Activated CD4-positive, alpha-beta T cell treated with anti-CD3 and anti-CD28 coated beads for 48 hours (primary cell): ENCODE results near the gene LSM3.
"Not testable (repeated sequence)": the region's sequence is repeated elsewhere in the genome, so short reads cannot be mapped to it uniquely, and the experiment has no call there.

Source experiments
- DNase-seq: peaks from one replicate; pipeline ENCODE4 v3.0.0-alpha.2; 2020

The LSM3 gene

DNA sequence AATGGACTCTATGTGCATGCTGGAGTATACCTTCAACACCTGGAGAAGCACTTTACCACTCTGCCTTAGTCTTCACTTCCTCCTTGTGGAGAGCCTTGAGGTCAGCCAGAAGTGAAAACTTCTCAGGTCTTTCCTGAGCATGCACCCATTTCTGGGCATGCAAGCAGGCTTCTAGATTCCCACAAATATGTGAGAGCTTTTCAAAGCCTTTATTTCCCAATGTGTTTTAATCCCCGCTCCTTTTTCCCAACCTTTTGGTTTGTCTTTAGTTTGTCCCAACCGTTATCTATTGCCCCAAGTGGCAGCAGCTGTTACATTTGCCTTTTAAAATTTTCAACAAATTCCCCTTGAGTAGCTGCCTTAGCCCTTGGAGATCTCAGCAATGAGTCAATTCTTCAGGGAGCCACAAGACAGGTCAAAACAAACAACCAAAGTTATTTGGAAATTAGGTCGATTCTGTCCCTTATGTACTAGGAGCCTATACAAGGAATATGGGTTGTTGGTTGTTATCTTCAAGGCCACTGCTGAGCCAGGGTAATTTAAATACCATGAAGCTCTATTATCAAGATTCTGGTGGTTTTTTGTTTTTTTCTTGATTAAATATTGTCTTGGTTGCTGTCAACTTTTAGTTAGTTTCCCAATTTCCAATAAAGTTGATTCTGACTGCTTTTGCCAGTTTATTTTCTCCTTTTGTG lies 44.4 kb downstream of the LSM3 start:
- DNase-seq: no peak

DNA sequence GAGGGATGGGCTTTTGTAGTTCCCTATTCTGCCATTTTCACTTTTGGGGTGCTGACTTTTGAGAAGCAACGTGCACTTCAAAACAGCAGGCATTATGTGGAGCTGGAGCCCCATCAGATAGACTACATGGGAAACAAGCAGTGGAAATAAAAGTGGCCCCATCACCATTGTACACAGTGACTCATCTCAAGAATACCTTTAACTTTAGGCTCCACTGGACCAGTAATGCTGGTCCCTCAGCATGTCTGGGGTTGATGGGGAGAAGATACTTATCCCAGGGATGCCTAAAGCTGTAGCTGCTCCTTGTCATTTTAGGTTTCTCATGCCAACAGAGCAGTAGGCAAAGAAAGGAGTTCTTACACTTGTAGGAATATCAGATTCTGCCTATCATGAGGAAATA lies 45.0 kb downstream of the LSM3 start:
- no peak for DNase-seq

DNA sequence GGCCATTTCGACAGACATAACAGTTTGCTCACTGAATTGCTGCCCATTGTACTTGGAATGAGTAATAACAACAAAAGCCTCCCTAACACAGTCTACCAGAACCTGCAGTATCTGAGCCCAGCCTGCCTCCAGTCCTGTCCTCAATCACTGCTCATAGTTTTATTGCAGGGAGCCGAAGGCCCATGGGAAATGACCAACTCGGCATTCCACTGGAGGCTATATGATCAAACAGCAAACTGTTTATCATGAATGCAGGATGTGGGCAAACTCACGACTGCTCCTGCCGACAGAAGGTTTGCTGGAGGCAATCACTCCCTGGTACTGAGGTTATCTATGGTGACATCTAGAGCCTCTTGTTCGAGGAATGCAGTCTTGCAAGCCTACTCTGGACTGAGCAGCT lies 46.3 kb downstream of the LSM3 start:
- no peak for DNase-seq

DNA sequence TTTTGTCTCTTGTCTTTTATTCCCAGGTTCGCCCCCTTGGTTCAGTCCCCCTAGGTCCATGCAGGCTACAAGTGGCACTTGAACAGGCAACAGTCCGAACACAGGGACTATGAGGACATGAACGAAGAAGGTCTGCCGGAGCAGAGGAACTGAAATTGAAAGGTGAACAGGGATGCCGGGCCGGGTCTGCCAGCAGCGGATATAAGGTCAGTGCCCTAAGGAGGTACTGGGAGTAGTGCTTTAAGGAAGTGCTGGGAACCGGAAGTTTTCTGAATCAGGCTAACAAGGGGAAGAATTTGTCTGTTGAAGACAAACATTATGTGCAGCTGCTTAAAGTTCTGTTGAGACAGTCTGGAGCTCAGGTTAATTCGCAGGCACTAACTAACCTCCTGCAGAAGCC lies 46.8 kb downstream of the LSM3 start:
- DNase-seq: no peak

DNA sequence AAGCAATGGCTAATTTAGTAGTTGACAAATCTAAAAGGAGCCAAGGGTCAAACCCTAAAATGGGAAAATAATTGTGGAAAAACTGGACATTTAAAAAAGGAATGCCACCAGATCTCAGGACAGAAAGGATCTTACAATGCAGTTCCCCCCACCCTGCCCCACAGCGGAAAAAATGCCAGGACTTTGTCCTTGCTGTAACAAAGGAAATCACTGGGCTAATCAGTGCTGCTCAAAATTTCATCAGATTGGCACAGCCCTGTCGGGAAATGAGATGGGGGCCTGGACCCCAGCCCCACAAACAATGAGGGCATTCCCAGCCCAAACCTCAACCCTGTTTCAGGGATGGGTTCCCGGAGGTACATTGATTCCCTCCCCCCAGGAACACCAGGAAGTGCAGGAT lies 47.7 kb downstream of the LSM3 start:
- not testable (repeated sequence) for DNase-seq

DNA sequence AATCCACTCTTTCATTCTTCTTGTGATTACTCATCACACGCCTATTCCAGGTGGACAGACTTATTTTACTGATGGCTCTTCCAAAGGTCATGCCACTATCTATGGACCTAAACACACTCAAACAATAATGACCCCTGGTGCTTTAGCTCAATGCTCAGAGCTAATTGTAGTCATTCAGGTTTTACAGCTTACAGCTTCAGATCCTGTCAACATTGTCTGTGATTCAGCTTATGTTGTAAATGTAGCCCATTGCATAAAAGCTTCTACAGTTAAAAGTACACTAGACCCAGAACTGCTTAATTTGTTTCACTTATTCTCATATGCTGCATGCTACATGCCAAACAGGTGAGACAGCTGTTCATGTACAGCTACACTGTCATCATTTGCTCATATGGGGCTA lies 49.2 kb downstream of the LSM3 start:
- no peak for DNase-seq

DNA sequence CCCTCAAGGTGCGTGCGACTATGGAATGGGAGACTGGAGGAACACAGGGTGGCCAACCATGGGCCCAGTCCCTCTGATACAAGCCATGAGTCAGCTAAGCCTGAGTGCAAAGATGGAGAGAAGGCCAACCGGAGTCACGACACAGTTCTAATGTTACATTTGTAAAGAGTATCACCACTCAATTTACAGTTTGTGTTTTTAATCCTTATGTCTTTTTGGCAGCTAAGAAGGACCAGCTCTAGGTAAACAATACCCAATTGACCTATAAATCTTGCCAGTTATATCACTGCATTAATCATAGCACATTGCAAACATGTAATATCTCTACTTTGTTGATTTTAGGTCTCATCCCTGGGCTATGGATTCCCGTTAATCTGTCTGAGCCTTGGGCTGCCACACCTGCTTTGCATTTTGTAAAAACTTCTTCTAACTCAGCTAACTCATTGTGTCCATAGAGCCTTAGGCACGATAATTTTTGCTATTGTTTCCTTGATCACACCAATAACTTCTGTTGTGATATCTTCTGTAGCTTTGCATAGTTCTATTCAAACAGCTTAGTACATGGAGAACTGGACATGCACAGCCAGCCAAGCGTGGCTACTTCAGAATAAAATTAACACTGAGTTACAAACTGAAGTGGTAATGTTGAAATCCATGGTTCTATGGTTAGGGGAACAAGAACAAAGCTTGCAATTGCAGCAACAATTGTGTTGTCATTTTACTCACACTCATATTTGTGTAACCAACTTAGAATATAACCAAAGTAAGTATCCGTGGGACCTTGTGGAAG lies 50.3 kb downstream of the LSM3 start:
- DNase-seq: no peak

DNA sequence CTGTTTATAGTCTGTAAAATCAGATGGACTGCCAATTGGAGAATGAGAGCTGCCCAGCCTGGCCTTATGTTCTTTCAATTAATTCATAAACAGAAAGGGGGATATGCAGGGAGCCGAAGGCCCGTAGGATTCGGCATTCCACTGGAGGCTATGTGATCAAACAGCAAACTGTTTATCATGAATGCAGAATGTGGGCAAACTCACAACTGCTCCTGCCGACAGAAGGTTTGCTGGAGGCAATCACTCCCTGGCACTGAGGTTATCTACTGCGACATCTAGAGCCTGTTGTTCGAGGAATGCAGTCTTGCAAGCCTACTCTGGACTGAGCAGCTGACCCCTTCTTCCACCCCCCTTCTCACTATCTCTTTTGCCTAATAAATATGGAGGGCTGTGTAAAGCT lies 51.1 kb downstream of the LSM3 start:
- not testable (repeated sequence) for DNase-seq

DNA sequence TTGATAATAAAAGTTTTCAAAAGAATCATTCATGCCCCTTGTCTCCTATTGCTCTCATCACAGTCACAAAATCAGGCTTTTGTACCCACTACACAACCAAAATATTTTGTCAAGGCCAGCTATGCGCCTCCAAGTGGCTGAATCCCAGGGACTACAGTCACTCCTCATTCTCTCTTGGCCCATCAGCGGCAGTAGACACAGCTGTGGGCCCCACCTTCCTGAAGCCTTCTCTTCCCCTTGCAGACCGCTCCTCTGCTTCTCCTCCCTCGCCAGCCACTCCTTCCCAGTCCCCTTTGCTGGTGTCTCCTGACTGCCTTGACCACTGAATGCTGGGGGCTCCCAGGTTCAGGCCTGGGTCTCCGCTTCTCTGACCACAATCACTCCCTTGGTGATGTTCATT lies 52.1 kb downstream of the LSM3 start:
- no peak for DNase-seq

DNA sequence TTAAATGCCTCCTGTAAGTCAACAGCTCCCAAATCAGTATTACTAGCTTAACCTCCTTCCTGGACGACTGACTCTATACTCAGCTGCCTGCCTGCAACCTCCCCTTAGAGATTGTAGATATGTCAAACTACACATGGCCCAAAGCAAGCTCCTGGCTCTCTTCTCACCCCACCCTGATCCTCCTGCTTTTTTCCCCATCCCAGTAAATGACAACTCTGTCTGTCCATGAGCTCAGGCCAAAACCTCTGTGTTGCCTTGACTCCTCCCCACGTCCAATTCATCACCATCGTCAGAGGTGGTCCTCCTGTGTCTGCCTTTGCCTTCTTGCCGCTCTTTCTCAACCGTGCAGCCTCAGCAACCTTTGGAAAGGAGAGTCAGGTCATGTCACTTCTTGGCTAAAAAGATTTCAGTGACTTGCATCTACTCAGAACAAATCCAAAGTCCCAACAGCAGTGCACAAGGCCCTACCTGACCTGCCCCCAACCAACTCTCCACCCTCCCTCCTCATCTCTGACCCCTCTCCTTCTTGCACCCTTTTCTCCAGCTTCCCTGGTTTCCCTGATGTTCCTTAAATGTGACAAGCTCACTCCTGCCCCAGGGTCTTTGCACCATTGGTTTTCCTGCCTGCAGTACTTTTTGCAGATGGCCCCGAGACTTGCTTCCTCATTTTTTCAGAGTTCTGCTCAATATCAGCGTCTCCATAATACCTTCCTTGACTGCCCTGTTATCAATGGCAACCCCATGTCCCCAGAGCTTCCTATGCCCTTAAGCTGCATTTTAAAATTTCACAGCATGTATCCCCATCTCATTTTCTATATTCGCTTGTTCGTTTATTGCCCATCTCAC lies 52.8 kb downstream of the LSM3 start:
- DNase-seq: no peak

DNA sequence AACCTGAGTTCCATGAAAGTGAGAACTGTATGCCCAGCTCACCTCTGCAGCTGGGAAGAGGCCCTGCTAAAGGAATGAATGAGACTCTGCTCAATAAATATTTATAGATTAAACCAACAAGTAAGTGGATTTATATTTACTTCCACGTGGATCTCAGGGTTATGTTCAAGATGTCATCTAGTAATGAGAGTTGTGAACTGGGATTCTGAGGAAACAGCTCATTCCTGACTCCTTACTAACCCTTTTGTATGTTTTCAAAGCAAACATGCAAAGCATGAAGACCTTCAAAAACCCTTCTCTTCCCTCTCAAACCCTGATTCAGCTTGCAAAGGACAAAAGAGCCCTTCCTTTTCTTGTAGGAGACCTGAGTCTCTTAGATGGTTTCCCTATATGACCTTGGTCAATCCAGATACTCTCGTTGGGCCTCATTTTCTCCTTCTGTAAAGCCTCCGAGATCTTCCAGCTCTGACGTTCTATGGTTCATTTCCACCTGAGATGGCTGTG lies 53.4 kb downstream of the LSM3 start:
- no peak for DNase-seq

DNA sequence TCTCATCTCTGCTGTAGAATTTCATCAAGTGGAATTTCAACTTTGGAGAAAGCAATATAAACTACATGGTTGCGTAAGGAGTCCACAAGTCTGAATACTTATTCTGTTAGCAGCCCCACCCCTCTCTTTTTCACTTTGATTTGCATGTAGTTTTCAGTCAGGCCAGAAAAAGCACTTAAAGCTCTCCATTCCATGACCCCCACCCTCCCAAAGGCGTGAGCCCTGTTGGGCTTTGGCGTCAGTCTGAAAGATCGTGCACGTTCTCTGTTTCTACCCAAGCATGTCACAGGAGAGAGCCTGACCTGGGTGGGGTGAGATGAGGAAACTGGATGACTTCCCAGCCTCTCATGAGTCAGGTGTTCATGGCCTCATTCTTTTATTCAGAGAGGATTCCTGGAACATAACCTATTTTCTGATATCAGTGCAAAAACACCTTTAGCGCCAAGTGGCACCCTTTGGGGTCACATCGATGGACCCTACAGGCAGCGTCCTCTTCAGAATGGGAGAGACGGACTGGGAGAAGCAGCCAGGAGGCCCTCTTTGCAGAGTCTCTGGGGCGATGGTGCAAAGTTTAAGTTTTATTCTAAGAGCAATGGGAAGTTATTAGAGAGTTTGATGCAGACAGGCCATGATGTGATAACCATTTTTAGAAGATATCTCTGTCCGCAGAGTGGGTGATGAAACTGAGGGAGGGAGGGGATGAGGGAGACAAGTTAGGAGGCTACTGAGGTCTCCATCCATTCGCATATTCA lies 55.8 kb downstream of the LSM3 start:
- no peak for DNase-seq

DNA sequence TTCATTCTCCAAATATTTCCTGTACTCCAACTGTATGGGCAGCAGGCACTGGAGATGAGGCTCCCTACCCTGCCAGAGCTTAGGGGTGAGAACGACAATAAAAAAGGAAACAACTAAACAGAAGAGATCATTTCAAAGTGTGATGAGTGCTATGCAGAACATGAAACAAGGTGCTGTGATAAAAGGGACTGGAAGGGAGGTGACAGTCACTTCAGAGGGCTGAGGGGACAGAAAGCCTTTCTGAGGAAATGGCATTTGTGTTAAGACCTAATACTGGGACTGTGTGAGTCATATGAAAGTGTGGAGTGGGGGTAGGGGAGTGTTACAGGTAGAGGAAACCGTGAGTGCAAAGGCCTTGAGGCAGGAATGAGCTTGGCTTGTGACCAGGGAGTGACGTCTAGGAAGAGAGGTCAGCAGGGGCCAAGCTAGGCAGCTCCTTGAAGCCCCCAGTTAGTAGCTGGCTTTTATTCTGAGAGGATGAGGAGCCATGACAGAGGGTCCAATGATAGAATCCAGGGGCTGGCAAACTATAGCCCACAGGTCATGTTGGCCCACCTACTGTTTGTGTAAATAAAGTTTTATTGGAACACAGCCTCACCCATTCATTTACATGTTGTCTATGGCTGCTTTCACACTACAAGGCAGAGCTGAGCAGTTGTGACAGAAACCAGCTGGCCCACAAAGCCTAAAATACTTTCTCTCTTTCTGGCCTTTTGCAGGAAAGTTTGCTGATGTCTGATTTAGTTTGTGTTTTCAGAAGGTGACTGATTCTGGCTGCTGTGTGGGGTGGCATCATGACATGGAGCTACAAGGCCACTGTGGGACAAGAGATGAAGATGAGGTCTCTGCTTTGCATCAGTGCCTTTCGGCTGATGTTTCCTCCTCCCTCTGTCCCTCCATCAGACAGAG lies 56.6 kb downstream of the LSM3 start:
- peak; percentile 25 for DNase-seq

DNA sequence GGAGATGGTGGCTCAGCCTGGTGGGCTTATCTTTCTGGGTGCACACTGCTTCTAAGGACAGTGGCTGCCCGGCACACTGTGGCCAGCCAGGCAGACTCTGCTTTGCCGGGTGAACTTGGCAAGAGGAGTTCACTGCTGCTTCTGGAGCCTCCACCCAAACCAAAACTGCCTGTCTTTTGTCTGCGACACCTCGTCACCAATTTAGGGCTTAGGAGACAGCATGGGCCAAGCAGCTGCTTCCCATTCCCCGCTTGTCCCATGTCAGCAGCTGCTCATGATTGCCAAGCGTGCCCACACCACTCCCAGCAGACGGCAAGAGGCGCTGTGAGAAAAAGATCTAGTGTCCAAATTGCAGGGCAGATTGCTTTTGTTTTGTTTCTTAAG lies 57.3 kb downstream of the LSM3 start:
- DNase-seq: no peak

DNA sequence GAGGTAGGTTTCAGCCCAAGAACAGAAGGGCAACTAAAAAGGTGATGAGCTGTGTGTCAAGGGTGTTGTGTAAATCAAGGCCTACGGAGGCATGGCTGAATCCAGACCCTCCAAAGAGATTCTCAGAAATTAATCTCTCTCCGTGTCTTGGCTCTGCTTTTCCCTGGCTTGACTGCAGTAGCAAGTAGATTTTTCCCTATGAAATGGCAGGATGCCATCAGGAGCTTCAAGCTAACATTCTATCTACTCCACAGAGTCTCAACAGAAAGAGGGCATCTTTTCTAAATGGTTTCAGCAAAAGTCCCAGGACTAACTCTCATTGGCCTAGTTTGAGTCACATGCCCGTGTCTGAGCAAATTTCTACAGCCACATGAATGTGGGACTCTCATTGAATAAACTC lies 58.3 kb downstream of the LSM3 start:
- DNase-seq: no peak

DNA sequence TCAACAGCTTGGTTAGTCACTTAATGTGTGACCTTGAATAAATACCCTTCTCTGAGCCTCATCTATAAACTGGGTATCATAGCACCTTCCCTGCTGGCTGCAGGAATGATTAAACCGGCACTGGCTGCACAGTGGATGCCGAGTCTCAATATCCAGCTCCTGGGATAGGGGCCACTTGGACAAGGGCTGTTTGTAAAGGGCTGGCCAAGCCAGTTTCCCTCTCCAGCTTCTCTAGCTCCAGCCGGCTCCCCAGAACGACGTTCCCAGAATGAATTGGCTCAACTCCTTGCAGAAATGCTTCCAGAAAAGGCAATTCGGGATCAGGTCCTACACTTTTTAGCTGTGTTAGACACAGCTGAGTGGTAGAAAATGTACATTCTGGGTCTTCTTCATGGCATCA lies 58.8 kb downstream of the LSM3 start:
- DNase-seq: no peak

DNA sequence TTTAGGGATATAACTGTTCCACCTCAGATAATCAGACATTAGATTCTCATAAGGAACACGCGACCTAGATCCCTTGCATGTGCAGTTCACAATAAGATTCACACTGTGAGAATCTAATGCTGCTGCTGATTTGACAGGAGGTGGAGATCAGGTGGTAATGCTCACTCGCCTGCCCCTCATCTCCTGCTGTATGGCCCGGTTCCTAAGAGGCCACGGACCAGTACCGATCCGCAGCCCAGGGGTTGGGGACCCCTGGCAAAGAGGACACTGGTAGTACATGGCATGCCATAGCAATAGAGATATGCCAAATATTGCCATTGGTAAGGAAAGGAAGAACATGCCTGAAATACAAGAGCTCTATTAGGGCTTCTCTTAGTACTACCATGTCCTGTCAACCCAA lies 59.7 kb downstream of the LSM3 start:
- no peak for DNase-seq

DNA sequence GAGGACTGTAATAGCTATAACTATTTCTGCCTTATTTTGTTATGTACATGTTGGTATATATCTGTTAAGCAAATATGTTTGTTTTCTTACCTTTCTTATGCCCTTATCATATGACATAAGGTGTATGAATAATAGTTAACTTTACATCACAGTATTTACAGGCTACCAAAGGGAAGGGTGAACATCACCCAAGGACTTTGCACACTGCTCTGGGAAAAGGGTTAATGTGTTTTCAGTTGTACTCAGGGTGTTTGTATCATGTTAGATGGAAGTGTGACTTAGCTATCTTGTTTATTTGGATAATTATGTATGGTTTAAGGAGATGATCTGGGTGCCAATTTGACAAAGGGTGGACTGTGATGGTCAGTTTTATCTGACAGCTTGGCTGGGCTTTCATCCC lies 60.3 kb downstream of the LSM3 start:
- DNase-seq: no peak

DNA sequence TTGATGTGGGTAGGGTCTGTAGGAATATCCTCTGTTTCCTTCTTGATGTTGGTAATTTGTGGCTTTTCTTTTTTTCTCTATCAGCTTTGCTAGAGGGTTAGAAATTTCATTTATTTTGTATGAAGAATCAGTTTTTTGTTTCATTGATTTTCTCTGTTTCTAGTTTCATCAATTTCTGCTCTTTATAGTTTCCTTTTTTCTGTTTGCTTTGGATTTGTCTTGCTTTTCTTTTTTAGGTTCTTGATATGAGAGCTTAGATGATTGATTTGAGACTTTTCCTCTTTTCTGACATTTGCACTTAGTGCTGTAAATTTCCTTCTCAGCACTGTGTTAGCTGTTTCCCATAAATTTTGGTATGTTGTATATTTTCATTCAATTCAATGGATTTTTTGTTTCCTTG lies 61.3 kb downstream of the LSM3 start:
- no peak for DNase-seq

DNA sequence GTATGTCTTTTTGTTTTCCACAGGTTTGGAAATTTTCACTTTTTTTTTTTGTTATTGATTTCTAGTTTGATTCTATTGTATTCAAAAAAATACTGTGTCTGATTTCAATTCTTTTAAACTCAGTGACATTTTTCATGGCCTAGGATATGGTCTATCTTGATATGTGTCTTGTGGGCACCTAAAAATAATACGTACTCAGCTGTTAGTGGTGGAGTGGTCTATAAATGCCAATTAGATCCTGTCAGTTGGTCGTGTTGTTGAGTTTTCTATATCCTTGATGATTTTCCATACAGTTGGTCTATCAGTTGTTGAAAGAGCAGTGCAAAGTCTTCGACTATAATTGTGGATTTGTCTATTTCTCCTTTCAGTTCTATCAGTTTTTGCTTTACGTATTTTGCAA lies 61.7 kb downstream of the LSM3 start:
- no peak for DNase-seq

DNA sequence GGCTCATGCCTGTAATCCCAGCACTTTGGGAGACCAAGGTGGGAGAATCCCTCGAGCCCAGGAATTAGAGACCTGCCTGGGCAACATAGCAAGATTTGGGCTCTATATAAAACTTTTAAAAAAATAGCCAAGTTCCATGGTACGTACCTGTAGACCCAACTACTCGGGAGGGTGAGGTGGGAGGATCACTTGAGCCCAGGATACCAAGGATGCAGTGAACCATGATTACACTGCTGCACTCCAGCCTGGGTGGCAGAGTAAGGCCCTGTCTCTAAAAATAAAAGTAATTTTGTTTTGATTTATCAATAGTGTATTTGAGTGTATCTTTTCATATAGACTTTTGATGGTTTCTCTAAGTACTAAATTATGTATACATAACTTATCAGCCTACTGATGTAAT lies 63.1 kb downstream of the LSM3 start:
- no peak for DNase-seq
